ENCODE results near the gene C22orf31.
A peak's percentile ranks its signal among the peaks of the same experiment; 100 is the strongest.
"Not testable (repeated sequence)": the region's sequence is repeated elsewhere in the genome, so short reads cannot be mapped to it uniquely, and the experiment has no call there.

Gene C22orf31

GRCh38 chr22:29055192-29055830, 6.3 kb downstream of the C22orf31 start:
- DNase-seq (ENCODE audit: low read depth in 3 of 3) = no peak

- no peak for DNase-seq (ENCODE audit: low read depth in 3 of 3)
These were observed 7.3 kb downstream of the C22orf31 start for GRCh38 chr22:29054251-29054767.

GRCh38 chr22:29053048-29053702, 8.5 kb downstream of the C22orf31 start:
- no peak for DNase-seq (ENCODE audit: low read depth in 3 of 3)

GRCh38 chr22:29050457-29050856, 11.2 kb downstream of the C22orf31 start:
- DNase-seq (ENCODE audit: low read depth in 3 of 3) = no peak

GRCh38 chr22:29049655-29050263, 11.9 kb downstream of the C22orf31 start:
- no peak for DNase-seq (ENCODE audit: low read depth in 3 of 3)

GRCh38 chr22:29048822-29049654, 12.6 kb downstream of the C22orf31 start:
- no peak for DNase-seq (ENCODE audit: low read depth in 3 of 3)

GRCh38 chr22:29044657-29045176, 16.9 kb downstream of the C22orf31 start:
- DNase-seq (ENCODE audit: low read depth in 3 of 3) = no peak

- no peak for DNase-seq (ENCODE audit: low read depth in 3 of 3)
These were observed 17.6 kb downstream of the C22orf31 start for GRCh38 chr22:29043906-29044575.

GRCh38 chr22:29041408-29041807, 20.2 kb downstream of the C22orf31 start:
- no peak for DNase-seq (ENCODE audit: low read depth in 3 of 3)

- DNase-seq (ENCODE audit: low read depth in 3 of 3) = peak; percentile 43 to 67 (median 45)
These were observed 21.0 kb downstream of the C22orf31 start for GRCh38 chr22:29040385-29041275.

- not testable (repeated sequence) for DNase-seq (ENCODE audit: low read depth in 3 of 3)
These were observed 21.9 kb downstream of the C22orf31 start for GRCh38 chr22:29039684-29040083.

GRCh38 chr22:29039148-29039547, 22.5 kb downstream of the C22orf31 start:
- no peak for DNase-seq (ENCODE audit: low read depth in 3 of 3)

- no peak for DNase-seq (ENCODE audit: low read depth in 3 of 3)
These were observed 24.2 kb downstream of the C22orf31 start for GRCh38 chr22:29037340-29037932.

- no peak for DNase-seq (ENCODE audit: low read depth in 3 of 3)
These were observed 29.0 kb downstream of the C22orf31 start for GRCh38 chr22:29032584-29032983.

- no peak for DNase-seq (ENCODE audit: low read depth in 3 of 3)
These were observed 29.6 kb downstream of the C22orf31 start for GRCh38 chr22:29032014-29032475.

GRCh38 chr22:29031227-29032011, 30.2 kb downstream of the C22orf31 start:
- no peak for DNase-seq (ENCODE audit: low read depth in 3 of 3)

GRCh38 chr22:29030618-29031226, 30.9 kb downstream of the C22orf31 start:
- no peak for DNase-seq (ENCODE audit: low read depth in 3 of 3)

GRCh38 chr22:29030016-29030617, 31.5 kb downstream of the C22orf31 start:
- DNase-seq (ENCODE audit: low read depth in 3 of 3) = no peak

Data from stimulated activated CD4-positive, alpha-beta T cell treated with anti-CD3 and anti-CD28 coated beads, TNF-alpha, amount 100 ng/mL, for 24 hours (primary cell).